HepG2 (cell line): ENCODE results near the gene ETFA. TPM values are rescaled to one million over a fixed set of nuclear protein-coding genes. Genes with fewer than 3 reads are reported as not detected.

Source experiments
- ATAC-seq: fragments of 200-7000 bp; cut with Tn5 transposase; 3 replicates; pipeline ENCODE4 v1.9.1; 2020; ENCODE audit warnings: mild to moderate bottlenecking, moderate library complexity
- BruUV-seq: library from RNA; stranded (reverse); fragments of 400-500 nt; replicated peaks from 2 replicates; lab custom pipeline; 2021; lab: Mats Ljungman, UMichigan
- CTCF ChIA-PET: fragments of 300-600 bp; formaldehyde crosslinking; extraction: SDS; loops from one replicate; lab custom pipeline; 2021; ENCODE audit warnings: low total read pairs, inconsistent platforms, low intra/inter-chr PET ratio; lab: Yijun Ruan, JAX
- POLR2A ChIA-PET: fragments of 350-600 bp; sonication (Branson Sonifier 250); formaldehyde crosslinking; loops from one replicate; lab custom pipeline; 2020; ENCODE audit warnings: antibody characterized with exemption, inconsistent platforms; lab: Yijun Ruan, JAX
- DNase-seq: peaks from one replicate; pipeline ENCODE4 v3.0.0-alpha.2; 2015; ENCODE audit warnings: low spot score
- FAIRE-seq: peaks from 3 replicates; lab custom pipeline; 2011; peaks lifted over from hg19 to GRCh38; lab: Jason Lieb, UNC
- H2AFZ ChIP-seq: one replicate; pipeline ENCODE4 v1.6.1; 2011; ENCODE audit warnings: low read length, inconsistent platforms
- H3K27ac ChIP-seq: fragments of 300-600 bp; 3 replicates; pipeline ENCODE4 v1.8.0; 2011; ENCODE audit warnings: mixed run types, mild to moderate bottlenecking, mixed read lengths, low read length, inconsistent platforms; ENCODE audit not compliant: insufficient read depth; ENCODE audit errors: extremely low read length
- H3K27me3 ChIP-seq, 2 experiments: fragments of 200-600 bp in 1 of 2; 2 replicates in 1 of 2; 3 replicates in 1 of 2; pipeline versions ENCODE4 v1.6.0 to v1.8.0; 2011; ENCODE audit warnings: low read length in 2 of 2, mild to moderate bottlenecking in 2 of 2, moderate library complexity in 2 of 2, inconsistent platforms in 1 of 2; ENCODE audit not compliant: insufficient read depth in 2 of 2, control insufficient read depth in 1 of 2
- H3K36me3 ChIP-seq, 2 experiments: fragments of 200-600 bp in 1 of 2; replicated peaks in 1 of 2; 2 replicates in 1 of 2; 3 replicates in 1 of 2; pipeline versions ENCODE4 v1.5.1 to v1.8.0; 2011; ENCODE audit warnings: low read length in 2 of 2, inconsistent platforms in 1 of 2; ENCODE audit not compliant: insufficient read depth in 2 of 2, control insufficient read depth in 1 of 2
- H3K4me1 ChIP-seq: 2 replicates; pipeline ENCODE4 v1.5.1; 2012; ENCODE audit warnings: low read length, inconsistent platforms; ENCODE audit not compliant: insufficient read depth
- H3K4me2 ChIP-seq: 2 replicates; pipeline ENCODE4 v1.6.0; 2011; ENCODE audit warnings: low read depth, low read length, inconsistent platforms
- H3K4me3 ChIP-seq, 3 experiments: fragments of 200-600 bp in 1 of 3; sonication (generic), shearing (Covaris generic) in 1 of 3; replicated peaks in 1 of 3; 2 replicates each; pipeline ENCODE4 v1.5.1; 2011 to 2016; ENCODE audit warnings: low read length in 3 of 3, inconsistent platforms in 2 of 3, low read depth in 2 of 3, mild to moderate bottlenecking in 2 of 3, control low read depth in 1 of 3, mixed read lengths in 1 of 3; ENCODE audit not compliant: insufficient read depth in 1 of 3
- H3K79me2 ChIP-seq: one replicate; pipeline ENCODE4 v1.6.1; 2011; ENCODE audit warnings: low read length, inconsistent platforms; ENCODE audit not compliant: insufficient read depth
- H3K9ac ChIP-seq: 2 replicates; pipeline ENCODE4 v1.6.0; 2011; ENCODE audit warnings: mild to moderate bottlenecking, low read depth, low read length, inconsistent platforms; ENCODE audit not compliant: insufficient read depth
- H3K9me3 ChIP-seq: 2 replicates; pipeline ENCODE4 v1.5.1; 2012; ENCODE audit warnings: mild to moderate bottlenecking, low read length
- H4K20me1 ChIP-seq: 2 replicates; pipeline ENCODE4 v1.6.0; 2011; ENCODE audit warnings: inconsistent platforms, mild to moderate bottlenecking, low read length, moderate library complexity; ENCODE audit not compliant: insufficient read depth
- AKNA ChIP-seq: sonication (generic); formaldehyde crosslinking; IDR thresholded peaks from 2 replicates; pipeline ENCODE4 v1.4.0; 2020; ENCODE audit warnings: missing genetic modification reagents, borderline replicate concordance
- IRF1 ChIP-seq: sonication (generic); formaldehyde crosslinking; IDR thresholded peaks from 2 replicates; pipeline ENCODE4 v1.4.0; 2020; ENCODE audit warnings: low read depth, mild to moderate bottlenecking, missing genetic modification reagents
- SALL1 ChIP-seq: sonication (generic); formaldehyde crosslinking; IDR thresholded peaks from 2 replicates; pipeline ENCODE4 v1.8.0; 2022; ENCODE audit warnings: mild to moderate bottlenecking, missing genetic modification reagents
- SP140L ChIP-seq: sonication (generic); formaldehyde crosslinking; IDR thresholded peaks from 2 replicates; pipeline ENCODE4 v1.4.0; 2020; ENCODE audit warnings: missing genetic modification reagents, borderline replicate concordance
- SUZ12 ChIP-seq: fragments of 150-350 bp; IDR thresholded peaks from 2 replicates; pipeline ENCODE4 v1.6.1; 2014; ENCODE audit warnings: low read depth, low read length
- TOE1 ChIP-seq: sonication (generic); formaldehyde crosslinking; IDR thresholded peaks from 2 replicates; pipeline ENCODE4 v1.4.0; 2020; ENCODE audit warnings: mild to moderate bottlenecking, missing genetic modification reagents
- ZNF280D ChIP-seq: sonication (generic); formaldehyde crosslinking; IDR thresholded peaks from 2 replicates; pipeline ENCODE4 v1.5.1; 2020; ENCODE audit warnings: mild to moderate bottlenecking, missing genetic modification reagents
- ZNF800 ChIP-seq: sonication (generic); formaldehyde crosslinking; IDR thresholded peaks from 2 replicates; pipeline ENCODE4 v1.4.0; 2020; ENCODE audit warnings: missing genetic modification reagents
- WGBS: methylation state at CpG from one replicate; pipeline ENCODE4 v1.1.6; 2017; ENCODE audit warnings: low lambda C conversion rate; 5-methylcytosine and 5-hydroxymethylcytosine counted together
- in situ Hi-C: cut with HindIII; loops from 2 replicates; pipeline ENCODE4 v1.10.0; 2017; ENCODE audit warnings: low pct_unique_long_range_greater_than_20kb; ENCODE audit not compliant: extremely low pct_ligation_motif_present
- intact Hi-C: fragments of 100-400 bp; cut with micrococcal nuclease; formaldehyde crosslinking; loops from one replicate; pipeline ENCODE4 v1.10.0; 2022; ENCODE audit not compliant: unreplicated experiment
- polyA plus RNA-seq, 8 experiments: library from polyadenylated mRNA; depleted of rRNA in 3 of 8; stranded (reverse) in 7 of 8; unstranded in 1 of 8; fragments of >200 nt; fragmentation: Illumina TruSeq in 4 of 8; extraction: Trizol in 4 of 8; gene quantifications; 2 replicates each; pipeline versions ENCODE4 v1.2.1 to v1.2.3, GENCODE V29; 2011 to 2016; ENCODE audit warnings: low read depth in 4 of 8, missing spikeins in 1 of 8, mixed read lengths in 1 of 8; ENCODE audit not compliant: insufficient read depth in 1 of 8
- total RNA-seq, 5 experiments: library from RNA; depleted of rRNA; stranded (reverse); fragments of >200 nt; fragmentation: Illumina TruSeq; extraction: Trizol; gene quantifications; 2 replicates each; pipeline ENCODE4 v1.2.3, GENCODE V29; 2016; ENCODE audit warnings: low read depth in 1 of 5

The ETFA gene
- total and polyA plus RNA-seq, 2 of the 13 experiments (the other 11 are each of a cell fraction or from before 2014, with no cell fraction given): 291 to 396 TPM

- TF ChIP-seq ZNF800 (peak; percentile 60), SP140L (CRISPR knock-in tag) (no peak), IRF1 (CRISPR knock-in tag) (no peak), SUZ12 (no peak), TOE1 (CRISPR knock-in tag) (0 out of 2 replicates have a peak, but pooled peaks have one; percentile 57)
Observed at GRCh38 chr15:76337696-76338485, 26.6 kb upstream of the ETFA start (continued).

- FAIRE-seq (peak; percentile 83), ATAC-seq (peak; percentile 49), DNase-seq (peak; percentile 39)
- POLR2A ChIA-PET: interaction anchor here (0.6 to 5.5 kb wide), 17 partner anchors 8 to 1145 kb away, joined by 3 to 132 read pairs (median 5); partner anchors contain the start of gene ETFA
- H3K9me3 ChIP-seq: no peaks in the 10 kb centered on the region
- peak overlapping the region; percentile 75 for H3K27ac ChIP-seq
- BruUV-seq: TSS peak; percentile 79
- H3K36me3 ChIP-seq: peaks cover 6 to 18% of the 10 kb centered on the region in 2 experiments; a peak in 4 of 5 replicates
- peak overlapping the region; percentile 66 for H2AFZ ChIP-seq
- H3K9ac ChIP-seq: peak overlapping the region; percentile 84
- peak overlapping the region; percentile 77 to 93 (median 93) for H3K4me3 ChIP-seq
- peak overlapping the region; percentile 95 for H3K4me2 ChIP-seq
- peaks cover 8% of the 10 kb centered on the region; the same call in 1 of the 2 replicates for H4K20me1 ChIP-seq
- intact Hi-C loops (loop anchor here (5.0 to 10.0 kb wide), 3 partner anchors 35 to 530 kb away; no protein-coding TSS in a partner anchor), in situ Hi-C loops (no loop called here)
- WGBS: under 1% methylated on average over 25 of the region's 25 CpGs
- peaks cover 48% of the 10 kb centered on the region for H3K4me1 ChIP-seq
- no peaks in the 10 kb centered on the region; a peak in 1 of 5 replicates for H3K27me3 ChIP-seq
- H3K79me2 ChIP-seq: peaks cover 31% of the 10 kb centered on the region
- CTCF ChIA-PET: no interaction called here
- no peak for TF ChIP-seq SALL1 (CRISPR knock-in tag)
- peak; percentile 6; the same call in 1 of the 2 replicates for TF ChIP-seq ZNF280D (CRISPR knock-in tag)
- TF ChIP-seq AKNA (CRISPR knock-in tag): no peak
Observed at GRCh38 chr15:76337059-76337695, 25.9 kb upstream of the ETFA start.
